SU-DHL-6 (cell line): Measurements from ENCODE around the gene RNF223.

ENCODE experiments used
- CTCF ChIP-seq: fragments of 200-600 bp; sonication (generic); IDR thresholded peaks from one replicate; pipeline ENCODE4 v1.5.1; 2017; ENCODE audit warnings: antibody characterized with exemption, mild to moderate bottlenecking, low read length, moderate library complexity; ENCODE audit not compliant: insufficient read depth, poor library complexity, severe bottlenecking
- EZH2phosphoT487 ChIP-seq: fragments of 200-600 bp; sonication (generic), shearing (Covaris generic); conservative IDR thresholded peaks from 2 replicates; pipeline ENCODE4 v1.6.1; 2018; ENCODE audit warnings: mild to moderate bottlenecking, antibody characterized with exemption, low read length, moderate library complexity, mixed read lengths

- TF ChIP-seq CTCF (no peak), EZH2phosphoT487 (no peak)
Observed at GRCh38 chr1:1106510-1107221, 32.6 kb upstream of the RNF223 start.
